H9 (cell line): ENCODE data around the gene FEZ2. TPM values are rescaled to one million over a fixed set of nuclear protein-coding genes. Genes with fewer than 3 reads are reported as not detected.

Experiments
- DNase-seq: peaks from one replicate; pipeline ENCODE4 v3.0.0-alpha.2; 2017
- H2AFZ ChIP-seq: one replicate; pipeline ENCODE4 v1.6.1; 2013; ENCODE audit warnings: mild to moderate bottlenecking, low read length, control low read depth, moderate library complexity
- H2AK5ac ChIP-seq: 2 replicates; pipeline ENCODE4 v1.6.1; 2013; ENCODE audit warnings: low read length, control low read depth, mixed read lengths; ENCODE audit not compliant: insufficient read length
- H2BK120ac ChIP-seq: one replicate; pipeline ENCODE4 v1.6.1; 2013; ENCODE audit warnings: low read depth, mild to moderate bottlenecking, low read length, control low read depth, inconsistent platforms; ENCODE audit not compliant: poor library complexity, severe bottlenecking
- H2BK12ac ChIP-seq: 2 replicates; pipeline ENCODE4 v1.6.1; 2013; ENCODE audit warnings: low read length, control low read depth, mixed read lengths, low read depth; ENCODE audit not compliant: insufficient read length
- H2BK15ac ChIP-seq: 2 replicates; pipeline ENCODE4 v1.6.1; 2013; ENCODE audit warnings: low read depth, low read length, control low read depth
- H2BK20ac ChIP-seq: one replicate; pipeline ENCODE4 v1.6.1; 2013; ENCODE audit warnings: low read depth, mild to moderate bottlenecking, low read length, control low read depth, inconsistent platforms; ENCODE audit not compliant: poor library complexity, severe bottlenecking
- H2BK5ac ChIP-seq: 2 replicates; pipeline ENCODE4 v1.6.1; 2013; ENCODE audit warnings: low read length, control low read depth, mixed read lengths; ENCODE audit not compliant: insufficient read length
- H3K14ac ChIP-seq: 2 replicates; pipeline ENCODE4 v1.6.1; 2013; ENCODE audit warnings: low read length, control low read depth; ENCODE audit not compliant: insufficient read depth
- H3K18ac ChIP-seq: 2 replicates; pipeline ENCODE4 v1.6.1; 2013; ENCODE audit warnings: low read depth, mild to moderate bottlenecking, mixed read lengths, low read length, control low read depth; ENCODE audit not compliant: insufficient read length
- H3K23ac ChIP-seq: 2 replicates; pipeline ENCODE4 v1.6.1; 2013; ENCODE audit warnings: low read length, control low read depth, mixed read lengths, low read depth; ENCODE audit not compliant: insufficient read length
- H3K23me2 ChIP-seq: 2 replicates; pipeline ENCODE4 v1.6.1; 2013; ENCODE audit warnings: low read depth, mild to moderate bottlenecking, mixed read lengths, low read length, control low read depth; ENCODE audit not compliant: insufficient read length, poor library complexity, severe bottlenecking
- H3K27ac ChIP-seq: 2 replicates; pipeline ENCODE4 v1.5.1; 2013; ENCODE audit warnings: low read length, control low read depth, mixed read lengths, low read depth; ENCODE audit not compliant: insufficient read length
- H3K27me3 ChIP-seq: 2 replicates; pipeline ENCODE4 v1.6.1; 2013; ENCODE audit warnings: low read length, control low read depth, inconsistent platforms; ENCODE audit not compliant: insufficient read depth
- H3K4ac ChIP-seq: 2 replicates; pipeline ENCODE4 v1.6.1; 2013; ENCODE audit warnings: low read depth, mild to moderate bottlenecking, control low read depth, inconsistent platforms, low read length, moderate library complexity
- H3K4me1 ChIP-seq: 2 replicates; pipeline ENCODE4 v1.6.1; 2013; ENCODE audit warnings: low read length, control low read depth, inconsistent platforms; ENCODE audit not compliant: insufficient read depth
- H3K4me2 ChIP-seq: 2 replicates; pipeline ENCODE4 v1.6.1; 2013; ENCODE audit warnings: low read length, control low read depth, mixed read lengths; ENCODE audit not compliant: insufficient read length, insufficient read depth
- H3K56ac ChIP-seq: 2 replicates; pipeline ENCODE4 v1.6.1; 2013; ENCODE audit warnings: low read depth, mild to moderate bottlenecking, mixed read lengths, low read length, control low read depth; ENCODE audit not compliant: insufficient read length
- H3K79me1 ChIP-seq: 2 replicates; pipeline ENCODE4 v1.6.1; 2013; ENCODE audit warnings: low read depth, mild to moderate bottlenecking, moderate library complexity, low read length, control low read depth, inconsistent platforms; ENCODE audit not compliant: insufficient read depth, poor library complexity, severe bottlenecking
- H3K79me2 ChIP-seq: 2 replicates; pipeline ENCODE4 v1.6.1; 2013; ENCODE audit warnings: low read length, control low read depth, inconsistent platforms; ENCODE audit not compliant: insufficient read depth
- H3K9ac ChIP-seq: 2 replicates; pipeline ENCODE4 v1.6.1; 2013; ENCODE audit warnings: low read length, control low read depth, mixed read lengths; ENCODE audit not compliant: insufficient read length; ENCODE audit errors: extremely low read depth
- H3K9me3 ChIP-seq: one replicate; pipeline ENCODE4 v1.6.1; 2013; ENCODE audit warnings: low read depth, low read length, inconsistent platforms; ENCODE audit not compliant: control insufficient read depth
- H3T11ph ChIP-seq: one replicate; pipeline ENCODE4 v1.6.1; 2013; ENCODE audit warnings: mild to moderate bottlenecking, low read length, control low read depth, inconsistent platforms
- H4K20me1 ChIP-seq: one replicate; pipeline ENCODE4 v1.6.1; 2013; ENCODE audit not compliant: control insufficient read depth, insufficient read length, insufficient read depth
- H4K5ac ChIP-seq: 2 replicates; pipeline ENCODE4 v1.6.1; 2013; ENCODE audit warnings: low read depth, mild to moderate bottlenecking, mixed read lengths, low read length, control low read depth; ENCODE audit not compliant: insufficient read length
- H4K8ac ChIP-seq: replicated peaks from 2 replicates; pipeline ENCODE4 v1.6.1; 2013; ENCODE audit warnings: low read length, control low read depth, mixed read lengths, low read depth; ENCODE audit not compliant: insufficient read length
- H4K91ac ChIP-seq: 2 replicates; pipeline ENCODE4 v1.6.1; 2013; ENCODE audit warnings: low read depth, mild to moderate bottlenecking, moderate library complexity, mixed read lengths, low read length, control low read depth; ENCODE audit not compliant: insufficient read length
- H3K27ac Mint-ChIP-seq, 3 experiments: 2 replicates in 2 of 3; 3 replicates in 1 of 3; pipeline ENCODE4 v1.8.0; 2020 to 2021; ENCODE audit warnings: mixed read lengths in 3 of 3, mild to moderate bottlenecking in 1 of 3, moderate library complexity in 1 of 3
- H3K27me3 Mint-ChIP-seq: 2 replicates; pipeline ENCODE4 v1.8.0; 2021; ENCODE audit warnings: low read depth, mild to moderate bottlenecking, moderate library complexity, mixed read lengths
- H3K36me3 Mint-ChIP-seq, 3 experiments: 2 replicates in 2 of 3; 3 replicates in 1 of 3; pipeline ENCODE4 v1.8.0; 2020 to 2021; ENCODE audit warnings: low read depth in 3 of 3, mixed read lengths in 3 of 3; ENCODE audit not compliant: insufficient read depth in 1 of 3
- H3K4me1 Mint-ChIP-seq, 2 experiments: 2 replicates each; pipeline ENCODE4 v1.8.0; 2020; ENCODE audit warnings: mixed read lengths in 2 of 2
- H3K4me3 Mint-ChIP-seq, 2 experiments: 2 replicates in 1 of 2; 3 replicates in 1 of 2; pipeline ENCODE4 v1.8.0; 2020 to 2021; ENCODE audit warnings: mild to moderate bottlenecking in 2 of 2, mixed read lengths in 2 of 2, moderate library complexity in 1 of 2
- H3K9me3 Mint-ChIP-seq, 2 experiments: 2 replicates in 1 of 2; 3 replicates in 1 of 2; pipeline ENCODE4 v1.8.0; 2020; ENCODE audit warnings: mild to moderate bottlenecking in 2 of 2, mixed read lengths in 2 of 2, moderate library complexity in 1 of 2
- CTCF ChIP-seq: fragments of 200-600 bp; sonication (generic); conservative IDR thresholded peaks from 3 replicates; pipeline ENCODE4 v1.8.0; 2021; ENCODE audit warnings: antibody characterized with exemption, mild to moderate bottlenecking
- WGBS: extraction: QIAGEN DNeasy Blood & Tissue Kit; methylation state at CpG from one replicate; pipeline ENCODE4 v1.1.7; 2013; ENCODE audit warnings: missing lambda C conversion rate, low lambda C conversion rate, mixed read lengths; ENCODE audit not compliant: insufficient read length; ENCODE audit errors: extremely low coverage; 5-methylcytosine and 5-hydroxymethylcytosine counted together
- total RNA-seq: library from RNA; stranded (reverse); gene quantifications from 2 replicates; pipeline ENCODE4 v1.2.1, GENCODE V29; 2021

Gene FEZ2
- total RNA-seq, 1 experiment from 2014 or later: 27.7 TPM

GRCh38 chr2:36566887-36567286, 31.1 kb downstream of the FEZ2 start:
- Histone ChIP-seq H4K91ac (no peak overlapping the region), H2AK5ac (no peak overlapping the region), H3K23me2 (no peaks in the 10 kb centered on the region), H3K27me3 (no peaks in the 10 kb centered on the region), H2BK5ac (no peak overlapping the region), H4K20me1 (no peaks in the 10 kb centered on the region), H3T11ph (no peak overlapping the region), H4K5ac (no peak overlapping the region), H2BK12ac (no peak overlapping the region), H3K9me3 (no peaks in the 10 kb centered on the region), H3K14ac (no peak overlapping the region), H4K8ac (no peak overlapping the region), H3K9ac (no peak overlapping the region), H3K27ac (no peak overlapping the region), H3K4ac (no peak overlapping the region), H3K4me1 (peaks cover 4% of the 10 kb centered on the region; the same call in 1 of the 2 replicates), H2BK15ac (no peak overlapping the region), H3K79me1 (no peaks in the 10 kb centered on the region), H3K23ac (no peak overlapping the region), H3K79me2 (no peaks in the 10 kb centered on the region), H3K18ac (no peak overlapping the region), H2AFZ (no peak overlapping the region), H2BK20ac (no peak overlapping the region), H3K56ac (no peak overlapping the region), H3K4me2 (no peak overlapping the region), H2BK120ac (no peak overlapping the region)
- Mint-ChIP-seq H3K27ac (peak overlapping the region; percentile 7 to 69 (median 57); a peak in 5 of 7 replicates), H3K4me1 (peaks cover 25 to 30% of the 10 kb centered on the region in 2 experiments), H3K9me3 (no peaks in the 10 kb centered on the region), H3K36me3 (peaks cover 4 to 25% (median 11%) of the 10 kb centered on the region in 3 experiments; a peak in 5 of 7 replicates), H3K27me3 (no peaks in the 10 kb centered on the region), H3K4me3 (no peak overlapping the region)
- no CpG with 5 or more reads among the region's 4 CpGs for WGBS
- no peak for DNase-seq
- TF ChIP-seq CTCF: no peak
